HK-2 (cell line): ENCODE measurements around the gene GRM4.
"Not testable (repeated sequence)": the region's sequence is repeated elsewhere in the genome, so short reads cannot be mapped to it uniquely, and the experiment has no call there.

Source experiments
- DNase-seq: peaks from one replicate; pipeline ENCODE4 v3.0.0-alpha.2; 2018; ENCODE audit not compliant: unreplicated experiment

GRM4 gene

DNA sequence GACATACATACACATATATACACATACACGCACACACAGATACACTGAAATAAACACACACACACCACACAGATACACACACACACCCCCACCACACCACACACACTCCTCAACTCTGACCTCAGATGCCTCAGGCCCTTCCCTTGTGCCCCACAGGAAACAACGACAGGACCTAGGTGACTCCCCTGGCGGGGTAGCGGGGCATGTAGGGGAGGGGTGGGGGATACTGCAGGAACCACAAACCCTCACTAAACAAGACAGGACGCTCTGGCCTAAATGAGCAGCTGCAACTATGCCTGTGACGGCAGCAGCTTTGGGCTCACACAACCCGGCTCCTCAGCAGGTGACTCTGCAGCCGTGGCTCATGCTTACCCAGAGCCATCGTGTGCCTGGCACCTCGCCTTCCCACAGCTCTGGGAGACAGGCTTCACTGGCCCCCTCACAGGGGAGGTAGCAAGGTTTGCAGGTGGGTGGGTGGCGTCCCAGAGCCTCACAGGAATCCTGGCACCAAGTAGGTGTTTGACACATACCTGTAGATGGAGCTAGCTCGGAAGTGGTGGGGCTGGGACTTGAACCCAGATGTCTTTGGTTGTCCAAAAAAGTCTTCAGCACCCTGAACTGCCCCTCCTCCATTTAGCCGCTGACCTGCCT, 100.8 kb downstream of the GRM4 start:
- no peak for DNase-seq

DNA sequence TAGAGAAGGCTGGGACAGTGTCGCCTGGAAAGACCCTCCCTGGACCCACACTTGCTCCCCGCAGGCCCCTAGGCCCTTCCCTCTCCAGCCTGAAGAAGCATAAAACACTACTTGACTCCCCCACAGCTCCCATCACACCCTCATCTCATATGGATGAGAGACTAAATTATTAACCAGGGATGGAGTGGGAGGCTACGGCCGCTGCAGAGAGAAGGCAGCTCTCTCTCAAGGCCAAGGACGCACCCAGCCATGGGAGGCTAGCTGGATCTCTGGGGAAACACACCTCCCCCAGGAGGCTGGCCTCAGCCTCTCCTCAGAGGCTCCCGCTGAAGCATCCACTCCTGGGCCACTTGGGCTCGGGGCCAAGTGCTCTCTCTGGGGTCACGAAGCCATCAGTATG, 102.5 kb downstream of the GRM4 start:
- no peak for DNase-seq

DNA sequence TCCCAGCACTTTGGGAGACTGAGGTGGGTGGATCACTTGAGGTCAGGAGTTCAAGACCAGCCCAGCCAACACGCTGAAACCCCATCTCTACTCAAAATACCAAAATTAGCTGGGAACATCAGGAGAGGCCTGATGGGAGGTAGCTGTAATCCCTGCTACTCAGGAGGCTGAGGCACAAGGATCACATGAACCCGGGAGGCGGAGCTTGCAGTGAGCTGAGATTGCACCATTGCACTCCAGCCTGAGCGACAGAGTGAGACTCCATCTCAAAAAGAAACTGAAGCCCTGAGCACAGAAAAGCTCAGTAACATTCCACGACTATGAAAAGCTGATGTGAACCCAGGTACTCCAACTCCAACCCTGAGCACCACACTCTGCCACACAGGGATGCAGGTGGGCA, 103.9 kb downstream of the GRM4 start:
- DNase-seq: not testable (repeated sequence)

- no peak for DNase-seq
These were observed 104.5 kb downstream of the GRM4 start for GRCh38 chr6:34041385-34041784.

DNA sequence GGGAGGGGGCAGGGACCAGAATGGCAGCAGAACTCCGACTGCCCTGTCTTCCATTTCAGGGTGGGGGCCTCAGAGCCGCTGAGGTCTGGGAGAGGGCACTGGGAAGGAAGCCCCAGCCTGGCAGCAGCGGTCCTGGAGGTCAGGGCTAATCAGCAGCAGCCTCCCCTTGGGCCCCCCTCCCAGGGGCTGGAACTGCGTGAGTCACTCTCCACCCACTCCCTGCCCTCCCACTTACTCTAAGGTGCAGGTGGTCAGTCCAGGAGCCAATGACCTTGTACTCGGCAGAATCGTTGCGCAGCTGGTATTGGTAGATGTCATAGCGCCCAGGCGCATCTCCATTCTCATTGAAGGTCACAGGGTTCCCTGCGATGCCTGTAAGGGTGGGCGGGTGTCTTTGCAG, 105.9 kb downstream of the GRM4 start:
- no peak for DNase-seq

GRCh38 chr6:34037151-34037550, 108.7 kb downstream of the GRM4 start:
- DNase-seq: no peak

DNA sequence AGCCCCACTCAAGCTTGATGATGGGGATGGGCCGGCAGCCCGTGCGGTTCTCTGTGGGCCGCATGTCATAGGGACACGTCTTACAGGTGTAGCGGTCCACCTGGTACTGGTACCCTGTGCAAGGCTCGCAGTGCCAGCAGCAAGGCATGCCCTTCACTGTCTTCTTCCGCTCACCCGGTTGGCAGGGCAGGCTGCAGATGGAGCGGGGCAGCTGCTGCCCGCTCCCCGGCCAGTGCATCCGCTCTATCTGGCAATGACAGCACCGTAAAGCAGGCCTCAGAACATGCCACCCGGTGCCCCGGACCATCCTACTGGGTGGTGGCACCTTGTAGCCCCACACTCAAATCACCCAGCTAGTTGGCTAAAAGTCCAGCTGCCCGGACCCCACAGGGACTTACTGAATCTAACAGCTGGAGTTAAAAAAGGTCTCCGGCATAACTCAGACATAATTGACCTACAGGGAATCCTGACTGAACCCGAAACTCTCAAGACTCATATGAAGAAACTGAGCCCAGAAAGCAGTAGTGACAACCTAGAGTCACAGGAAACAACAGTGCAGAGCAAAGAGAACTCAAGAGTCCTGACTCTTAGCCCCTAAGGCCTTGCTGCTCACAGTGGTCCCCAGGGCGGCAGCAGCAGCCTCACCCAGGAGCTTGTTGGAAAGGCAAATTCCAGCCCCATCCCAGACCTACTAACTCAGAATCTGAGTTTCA, 109.4 kb downstream of the GRM4 start:
- no peak for DNase-seq

DNA sequence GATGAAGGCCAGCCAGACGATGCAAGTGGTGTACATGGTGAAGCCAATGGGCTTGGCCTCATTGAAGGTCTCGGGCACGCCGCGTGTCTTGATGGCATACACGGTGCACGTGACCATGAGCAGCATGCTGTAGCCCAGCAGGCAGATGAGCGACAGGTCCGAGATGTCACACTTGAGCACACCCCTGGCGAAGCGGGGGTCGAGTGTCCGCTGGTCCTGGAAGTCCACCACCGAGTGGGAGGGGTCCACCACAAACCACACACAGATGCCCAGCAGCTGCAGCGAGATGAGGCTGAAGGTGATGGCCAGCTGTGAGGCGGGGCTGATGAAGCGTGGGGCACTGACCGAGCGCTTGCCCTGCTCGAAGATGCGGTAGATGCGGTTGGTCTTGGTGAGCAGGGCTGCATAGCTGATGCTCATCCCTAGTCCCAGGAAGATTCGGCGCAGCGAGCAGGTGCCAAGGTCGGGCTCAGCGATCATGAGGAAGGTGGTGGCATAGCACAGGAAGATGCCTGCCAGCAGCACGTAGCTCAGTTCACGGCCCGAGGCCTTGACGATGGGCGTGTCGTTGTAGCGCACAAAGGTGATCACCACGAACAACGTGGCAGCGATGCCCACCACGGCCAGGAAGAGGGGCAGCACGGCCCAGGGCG, 110.1 kb downstream of the GRM4 start:
- DNase-seq: no peak

GRCh38 chr6:34035161-34035560, 110.7 kb downstream of the GRM4 start:
- DNase-seq: no peak

- no peak for DNase-seq
These were observed 113.0 kb downstream of the GRM4 start for GRCh38 chr6:34032856-34033255.

GRCh38 chr6:34031625-34032383, 114.1 kb downstream of the GRM4 start:
- DNase-seq: no peak

DNA sequence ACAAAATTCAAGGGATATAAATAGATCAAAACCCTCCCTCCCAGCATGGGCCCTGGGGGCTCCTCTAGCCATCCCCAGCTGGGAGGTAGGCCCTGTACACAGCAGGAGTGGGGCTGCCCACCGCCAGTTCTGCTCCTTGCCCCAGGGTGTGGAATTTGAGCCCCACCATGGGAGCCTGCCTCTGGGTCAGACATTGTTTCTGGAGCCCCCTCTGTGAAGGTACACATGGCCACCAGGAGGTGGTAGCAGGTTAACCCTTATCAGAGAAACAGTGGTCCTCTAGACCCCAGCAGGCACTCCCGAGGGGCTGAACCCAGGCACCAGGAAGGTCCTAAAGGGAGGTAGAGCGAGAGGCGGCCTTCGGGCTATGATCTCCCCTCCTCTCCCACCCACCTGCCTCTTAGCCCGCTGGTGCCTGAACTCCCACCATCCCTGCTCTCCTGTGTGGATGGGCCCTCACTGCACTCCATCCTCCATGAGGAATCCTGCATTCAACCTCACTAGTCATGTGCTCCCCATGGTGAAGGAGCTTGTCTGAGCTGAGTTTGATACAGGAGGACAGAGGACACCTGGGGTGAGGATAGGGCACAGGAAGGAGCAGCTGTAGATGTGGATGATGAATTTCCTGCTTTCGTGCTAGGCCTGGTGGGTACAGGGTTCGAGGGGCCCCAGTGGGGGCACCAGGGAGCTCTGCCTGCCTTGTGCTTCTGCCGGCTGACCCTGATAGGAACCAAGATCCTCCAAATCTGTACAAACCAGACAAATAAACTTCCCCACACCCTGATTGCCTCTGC, 114.9 kb downstream of the GRM4 start:
- DNase-seq: no peak

GRCh38 chr6:34029489-34030280, 116.2 kb downstream of the GRM4 start:
- DNase-seq: no peak

DNA sequence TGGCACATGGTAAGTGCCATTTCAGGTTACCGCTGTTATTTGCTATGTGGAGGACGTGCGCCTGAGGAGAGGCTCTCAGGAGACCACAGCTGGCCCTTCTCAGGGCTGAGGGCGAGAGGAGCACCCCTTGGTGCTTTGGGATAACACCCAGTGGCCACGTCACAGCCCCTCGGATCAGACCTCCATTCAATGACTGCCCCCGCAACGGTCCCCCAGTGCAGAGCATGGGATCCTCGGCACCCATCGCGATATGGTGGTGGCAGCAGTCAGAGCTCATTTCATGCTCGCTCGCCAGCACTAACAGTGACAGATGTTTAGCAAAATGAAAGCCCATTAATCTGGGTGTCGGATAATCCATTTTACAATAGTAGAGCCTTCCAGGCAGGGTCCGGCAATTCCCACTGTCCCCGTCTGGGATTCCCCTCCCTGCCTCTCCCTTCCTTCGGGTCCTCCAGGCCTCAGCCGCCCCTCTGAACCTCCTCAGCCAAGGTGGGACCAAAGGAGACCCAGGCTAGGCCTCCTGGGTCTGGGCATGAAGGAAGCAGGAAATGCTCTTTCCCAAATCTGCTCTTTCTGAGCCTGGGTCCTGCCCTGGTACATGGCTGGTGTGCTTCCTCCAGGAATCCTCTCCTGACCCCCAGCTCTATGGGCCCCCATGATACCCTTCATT, 117.1 kb downstream of the GRM4 start:
- DNase-seq: no peak

DNA sequence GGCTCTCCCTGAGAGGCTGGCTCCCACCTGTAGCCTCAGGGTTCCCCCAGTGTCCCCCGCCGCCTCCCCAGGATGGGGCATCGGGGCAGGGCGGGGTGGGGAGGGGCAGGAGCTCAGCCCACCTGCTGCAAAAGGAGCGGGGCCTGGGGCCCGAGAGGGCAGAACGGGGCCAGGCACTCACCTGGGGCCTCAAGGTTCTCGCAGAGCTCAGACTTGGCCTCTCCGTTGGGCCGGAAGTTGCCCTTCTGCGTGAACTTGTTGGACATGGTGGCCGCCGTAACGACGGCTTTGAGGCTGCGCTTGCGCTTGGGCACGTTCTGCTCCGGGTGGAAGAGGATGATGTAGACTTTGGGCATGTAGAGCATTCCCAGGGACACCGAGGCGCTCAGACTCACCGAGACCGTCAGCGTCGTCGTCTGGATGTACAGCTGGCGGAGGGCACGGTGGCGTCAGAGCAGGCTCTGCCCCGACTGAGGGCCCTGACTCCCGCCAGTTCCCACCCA, 117.9 kb downstream of the GRM4 start:
- DNase-seq: no peak

- peak; percentile 58 for DNase-seq
These were observed 118.4 kb downstream of the GRM4 start for GRCh38 chr6:34027445-34027936.

GRCh38 chr6:34025861-34026260, 120.0 kb downstream of the GRM4 start:
- DNase-seq: no peak

- DNase-seq: no peak
These were observed 120.6 kb downstream of the GRM4 start for GRCh38 chr6:34025112-34025807.

GRCh38 chr6:34022873-34023255, 123.0 kb downstream of the GRM4 start:
- DNase-seq: no peak
